HCT116 (cell line): ENCODE measurements around the gene CDKN2A. TPM values are rescaled to one million over a fixed set of nuclear protein-coding genes. Genes with fewer than 3 reads are reported as not detected.

Source experiments
- ATAC-seq: fragments of 200-7000 bp; cut with Tn5 transposase; 2 replicates; pipeline ENCODE4 v1.9.1; 2020; ENCODE audit warnings: mild to moderate bottlenecking, moderate library complexity
- BruUV-seq: library from RNA; stranded (reverse); fragments of 400-500 nt; replicated peaks from 2 replicates; lab custom pipeline; 2021; lab: Mats Ljungman, UMichigan
- CTCF ChIA-PET: fragments of 300-600 bp; sonication (Branson Sonifier 250); formaldehyde crosslinking; loops from one replicate; lab custom pipeline; 2021; ENCODE audit warnings: antibody characterized with exemption; lab: Charles Lee
- POLR2A ChIA-PET: fragments of 300-600, 350-600 bp; sonication (Branson Sonifier 250); formaldehyde crosslinking; loops from one replicate; lab custom pipeline; 2021; ENCODE audit warnings: antibody characterized with exemption; lab: Charles Lee
- RAD21 ChIA-PET, 2 experiments: fragments of 300-600 bp; sonication (Branson Sonifier 250); formaldehyde crosslinking; loops; one replicate each; lab custom pipeline; 2023; ENCODE audit warnings: low total read pairs in 2 of 2; ENCODE audit not compliant: uncharacterized antibody in 2 of 2, unreplicated experiment in 2 of 2, low non-redundant PET in 1 of 2; lab: Charles Lee
- DNase-seq: peaks from one replicate; pipeline ENCODE4 v3.0.0-alpha.2; 2010; ENCODE audit warnings: low read depth, low spot score
- H2AFZ ChIP-seq: fragments of 200-600 bp; shearing (Covaris generic), sonication (generic); 2 replicates; pipeline ENCODE4 v1.6.1; 2017; ENCODE audit warnings: low read depth, mixed run types, mixed read lengths, antibody characterized with exemption, low read length; ENCODE audit not compliant: poor library complexity, severe bottlenecking
- H3K27ac ChIP-seq: 2 replicates; pipeline ENCODE4 v1.5.1; 2012; ENCODE audit warnings: low read depth, low read length
- H3K27me3 ChIP-seq: fragments of 200-600 bp; sonication (generic); 2 replicates; pipeline ENCODE4 v1.6.1; 2016; ENCODE audit warnings: mixed run types, low read length, mixed read lengths; ENCODE audit not compliant: insufficient read depth
- H3K36me3 ChIP-seq, 2 experiments: fragments of 200-500 bp in 1 of 2; fragments of 200-600 bp in 1 of 2; sonication (Bioruptor generic) in 1 of 2; sonication (generic) in 1 of 2; 2 replicates each; pipeline versions ENCODE4 v1.5.1 to v1.6.1; 2014 to 2016; ENCODE audit warnings: low read length in 2 of 2, inconsistent platforms in 1 of 2, mixed read lengths in 1 of 2, mixed run types in 1 of 2; ENCODE audit not compliant: insufficient read depth in 2 of 2, control insufficient read depth in 1 of 2
- H3K4me1 ChIP-seq, 2 experiments: fragments of 200-600 bp in 1 of 2; sonication (generic) in 1 of 2; 2 replicates each; pipeline versions ENCODE4 v1.5.1 to v1.6.1; 2012 to 2017; ENCODE audit warnings: low read length in 2 of 2, inconsistent platforms in 1 of 2, mild to moderate bottlenecking in 1 of 2, mixed read lengths in 1 of 2, mixed run types in 1 of 2, moderate library complexity in 1 of 2; ENCODE audit not compliant: insufficient read depth in 2 of 2, control insufficient read depth in 1 of 2
- H3K4me2 ChIP-seq: fragments of 200-600 bp; sonication (generic); 2 replicates; pipeline ENCODE4 v1.6.1; 2017; ENCODE audit warnings: mixed run types, low read length, mixed read lengths
- H3K4me3 ChIP-seq, 2 experiments: fragments of 200-600 bp in 1 of 2; sonication (generic) in 1 of 2; replicated peaks in 1 of 2; 2 replicates each; pipeline ENCODE4 v1.5.1; 2011 to 2016; ENCODE audit warnings: low read length in 2 of 2, control low read depth in 1 of 2, low read depth in 1 of 2, mild to moderate bottlenecking in 1 of 2, mixed read lengths in 1 of 2, mixed run types in 1 of 2
- H3K79me2 ChIP-seq: fragments of 200-600 bp; sonication (generic); 2 replicates; pipeline ENCODE4 v1.6.1; 2017; ENCODE audit warnings: mild to moderate bottlenecking, mixed run types, low read length, moderate library complexity, mixed read lengths; ENCODE audit not compliant: insufficient read depth
- H3K9ac ChIP-seq: fragments of 200-600 bp; sonication (generic); 2 replicates; pipeline ENCODE4 v1.6.1; 2016; ENCODE audit warnings: low read length, mixed read lengths
- H3K9me2 ChIP-seq: fragments of 200-600 bp; sonication (generic), shearing (Covaris generic); 2 replicates; pipeline ENCODE4 v1.6.1; 2017; ENCODE audit warnings: mixed run types, mild to moderate bottlenecking, moderate library complexity; ENCODE audit not compliant: insufficient read depth
- H3K9me3 ChIP-seq, 2 experiments: fragments of 200-500 bp in 1 of 2; fragments of 200-600 bp in 1 of 2; sonication (Bioruptor generic) in 1 of 2; sonication (generic) in 1 of 2; 2 replicates each; pipeline ENCODE4 v1.6.1; 2014 to 2017; ENCODE audit warnings: low read length in 2 of 2, mixed read lengths in 2 of 2, inconsistent platforms in 1 of 2, low read depth in 1 of 2, mild to moderate bottlenecking in 1 of 2, mixed run types in 1 of 2, moderate library complexity in 1 of 2; ENCODE audit not compliant: control insufficient read depth in 1 of 2, insufficient read depth in 1 of 2
- H4K20me1 ChIP-seq: fragments of 200-600 bp; sonication (generic), shearing (Covaris generic); 2 replicates; pipeline ENCODE4 v1.6.1; 2017; ENCODE audit warnings: mixed run types, mild to moderate bottlenecking, moderate library complexity; ENCODE audit not compliant: insufficient read depth
- CBX3 ChIP-seq: IDR thresholded peaks from 2 replicates; pipeline ENCODE4 v1.6.1; 2012; ENCODE audit warnings: low read depth
- CEBPB ChIP-seq: IDR thresholded peaks from 2 replicates; pipeline ENCODE4 v1.6.1; 2012; ENCODE audit warnings: low read depth
- CTCF ChIP-seq, 3 experiments: fragments of 200-600 bp in 1 of 3; sonication (generic) in 1 of 3; IDR thresholded peaks in 2 of 3; conservative IDR thresholded peaks in 1 of 3; 2 replicates each; pipeline ENCODE4 v1.5.1; 2012 to 2017; ENCODE audit warnings: low read depth in 2 of 3, low read length in 2 of 3, antibody characterized with exemption in 1 of 3, borderline replicate concordance in 1 of 3, control low read depth in 1 of 3, mild to moderate bottlenecking in 1 of 3, mixed read lengths in 1 of 3, mixed run types in 1 of 3, moderate library complexity in 1 of 3; ENCODE audit not compliant: insufficient read depth in 1 of 3
- EZH2phosphoT487 ChIP-seq: fragments of 200-600 bp; IDR thresholded peaks from 2 replicates; pipeline ENCODE4 v1.6.1; 2018; ENCODE audit warnings: antibody characterized with exemption, borderline replicate concordance
- FOSL1 ChIP-seq: IDR thresholded peaks from 2 replicates; pipeline ENCODE4 v1.6.1; 2012; ENCODE audit warnings: low read depth
- JUND ChIP-seq: IDR thresholded peaks from 2 replicates; pipeline ENCODE4 v1.6.1; 2012
- MAX ChIP-seq: IDR thresholded peaks from 2 replicates; pipeline ENCODE4 v1.6.1; 2012
- SP1 ChIP-seq: IDR thresholded peaks from 2 replicates; pipeline ENCODE4 v1.6.1; 2012; ENCODE audit warnings: low read depth
- YY1 ChIP-seq: IDR thresholded peaks from 2 replicates; pipeline ENCODE4 v1.6.1; 2011; ENCODE audit warnings: low read length, low read depth, moderate library complexity, mild to moderate bottlenecking; ENCODE audit not compliant: insufficient replicate concordance; ENCODE audit errors: extremely low read depth
- ZNF274 ChIP-seq: fragments of 200-500 bp; sonication (Bioruptor generic); IDR thresholded peaks from 2 replicates; pipeline ENCODE4 v1.6.1; 2014; ENCODE audit warnings: mild to moderate bottlenecking, low read depth, low read length, inconsistent platforms
- intact Hi-C: fragments of 100-400 bp; cut with micrococcal nuclease; formaldehyde crosslinking; loops from 2 replicates; pipeline ENCODE4 v1.10.0; 2022
- total RNA-seq: library from RNA; stranded (reverse); gene quantifications from one replicate; pipeline ENCODE4 v1.2.1, GENCODE V29; 2021; ENCODE audit not compliant: unreplicated experiment
- TF ChIP-seq, protein P1 (sequence below): IDR thresholded peaks from 2 replicates; pipeline ENCODE4 v1.6.1; 2011; ENCODE audit warnings: mild to moderate bottlenecking, low read length, moderate library complexity; ENCODE audit not compliant: insufficient replicate concordance; ENCODE audit errors: extremely low read depth

CDKN2A gene
- total RNA-seq, 1 experiment from 2014 or later = 89.7 TPM

DNA sequence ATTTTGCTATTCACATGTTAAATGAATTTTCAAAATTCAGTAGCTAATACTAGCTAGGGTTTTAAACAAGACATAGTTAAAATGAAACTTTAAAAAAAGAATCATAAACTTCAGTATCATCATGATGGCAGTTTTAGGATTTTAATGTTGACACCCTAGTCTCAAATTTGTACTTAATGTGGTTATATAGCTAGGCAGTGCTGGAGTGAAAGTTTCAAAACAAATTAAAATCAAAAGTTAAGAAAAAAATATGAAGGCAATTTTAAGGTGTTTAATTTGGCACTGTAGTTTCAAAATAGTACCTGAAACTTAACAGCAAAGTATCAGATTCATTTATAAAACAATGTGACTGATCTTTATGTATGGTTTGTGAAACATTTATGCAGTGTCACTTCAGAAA is 34.2 kb upstream of the CDKN2A start:
- ChIA-PET RAD21 (no interaction called here), POLR2A (interaction anchor here (1.3 kb wide), 1 partner anchor 19 kb away, joined by 3 read pairs; the partner anchor contains the start of gene CDKN2B), CTCF (interaction anchor here (0.8 to 1.1 kb wide), 2 partner anchors 10 to 20 kb away, joined by 3 to 4 read pairs; partner anchors contain the start of gene CDKN2B)
- BruUV-seq = no TSS peak
- no peaks in the 10 kb centered on the region for H3K9me3 ChIP-seq
- no peak for TF ChIP-seq CTCF (IDR thresholded peaks at IDR 0.05 in 2 of 3, conservative IDR thresholded peaks at IDR 0.05 in 1 of 3; ENCODE audit: borderline replicate concordance in 1 of 3, insufficient read depth in 1 of 3, low read depth in 2 of 3, low read length in 2 of 3)
- no peak for TF ChIP-seq MAX
- no peak for TF ChIP-seq EZH2phosphoT487
- TF ChIP-seq JUND = no peak
- TF ChIP-seq SP1 = no peak
- TF ChIP-seq CEBPB = no peak
- TF ChIP-seq YY1 = no peak
- no peak for TF ChIP-seq FOSL1
- TF ChIP-seq, protein P1, sequence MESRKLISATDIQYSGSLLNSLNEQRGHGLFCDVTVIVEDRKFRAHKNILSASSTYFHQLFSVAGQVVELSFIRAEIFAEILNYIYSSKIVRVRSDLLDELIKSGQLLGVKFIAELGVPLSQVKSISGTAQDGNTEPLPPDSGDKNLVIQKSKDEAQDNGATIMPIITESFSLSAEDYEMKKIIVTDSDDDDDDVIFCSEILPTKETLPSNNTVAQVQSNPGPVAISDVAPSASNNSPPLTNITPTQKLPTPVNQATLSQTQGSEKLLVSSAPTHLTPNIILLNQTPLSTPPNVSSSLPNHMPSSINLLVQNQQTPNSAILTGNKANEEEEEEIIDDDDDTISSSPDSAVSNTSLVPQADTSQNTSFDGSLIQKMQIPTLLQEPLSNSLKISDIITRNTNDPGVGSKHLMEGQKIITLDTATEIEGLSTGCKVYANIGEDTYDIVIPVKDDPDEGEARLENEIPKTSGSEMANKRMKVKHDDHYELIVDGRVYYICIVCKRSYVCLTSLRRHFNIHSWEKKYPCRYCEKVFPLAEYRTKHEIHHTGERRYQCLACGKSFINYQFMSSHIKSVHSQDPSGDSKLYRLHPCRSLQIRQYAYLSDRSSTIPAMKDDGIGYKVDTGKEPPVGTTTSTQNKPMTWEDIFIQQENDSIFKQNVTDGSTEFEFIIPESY = no peak
- no peak for TF ChIP-seq CBX3
- no peak for TF ChIP-seq ZNF274
- H3K4me2 ChIP-seq = no peak overlapping the region
- no peak for ATAC-seq
- intact Hi-C loops = no loop called here
- H3K27me3 ChIP-seq = no peaks in the 10 kb centered on the region
- H3K27ac ChIP-seq = no peak overlapping the region
- H3K9me2 ChIP-seq = no peaks in the 10 kb centered on the region
- no peaks in the 10 kb centered on the region for H4K20me1 ChIP-seq
- H3K9ac ChIP-seq = no peak overlapping the region
- H3K4me3 ChIP-seq = no peak overlapping the region
- peaks cover 7 to 8% of the 10 kb centered on the region in 2 experiments; a peak in 3 of 4 replicates for H3K4me1 ChIP-seq
- H2AFZ ChIP-seq = no peak overlapping the region
- H3K36me3 ChIP-seq = no peaks in the 10 kb centered on the region
- no peak for DNase-seq
- no peaks in the 10 kb centered on the region for H3K79me2 ChIP-seq
